GM18873 (cell line): ENCODE data around the gene STAP2.
"Not testable (repeated sequence)": the region's sequence is repeated elsewhere in the genome, so short reads cannot be mapped to it uniquely, and the experiment has no call there.

ENCODE experiments used
- ATAC-seq: cut with Tn5 transposase; IDR thresholded peaks from one replicate; pipeline ENCODE4 v1.9.1; 2021; ENCODE audit warnings: mild to moderate bottlenecking, moderate library complexity, moderate number of reproducible peaks; ENCODE audit not compliant: unreplicated experiment, low FRiP score

STAP2 gene

DNA sequence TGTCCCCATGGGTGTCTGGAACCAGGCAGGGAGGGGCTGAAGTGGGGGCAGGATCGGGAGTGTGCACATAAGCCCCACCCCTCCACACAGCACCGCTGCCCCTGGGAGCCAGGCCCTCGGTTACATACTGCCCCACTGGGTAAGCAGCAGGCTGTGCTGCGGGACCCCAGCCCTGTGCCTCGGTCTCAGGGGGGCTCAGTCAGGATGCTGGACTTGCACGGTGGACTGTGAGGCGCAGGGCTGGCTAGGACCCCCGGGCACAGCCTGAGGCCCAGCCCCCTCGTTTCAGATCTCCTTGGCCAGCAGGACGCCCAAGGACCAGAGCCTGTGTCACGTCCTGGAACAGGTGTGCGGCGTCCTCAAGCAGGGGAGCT, 21.0 kb upstream of the STAP2 start:
- no peak for ATAC-seq

DNA sequence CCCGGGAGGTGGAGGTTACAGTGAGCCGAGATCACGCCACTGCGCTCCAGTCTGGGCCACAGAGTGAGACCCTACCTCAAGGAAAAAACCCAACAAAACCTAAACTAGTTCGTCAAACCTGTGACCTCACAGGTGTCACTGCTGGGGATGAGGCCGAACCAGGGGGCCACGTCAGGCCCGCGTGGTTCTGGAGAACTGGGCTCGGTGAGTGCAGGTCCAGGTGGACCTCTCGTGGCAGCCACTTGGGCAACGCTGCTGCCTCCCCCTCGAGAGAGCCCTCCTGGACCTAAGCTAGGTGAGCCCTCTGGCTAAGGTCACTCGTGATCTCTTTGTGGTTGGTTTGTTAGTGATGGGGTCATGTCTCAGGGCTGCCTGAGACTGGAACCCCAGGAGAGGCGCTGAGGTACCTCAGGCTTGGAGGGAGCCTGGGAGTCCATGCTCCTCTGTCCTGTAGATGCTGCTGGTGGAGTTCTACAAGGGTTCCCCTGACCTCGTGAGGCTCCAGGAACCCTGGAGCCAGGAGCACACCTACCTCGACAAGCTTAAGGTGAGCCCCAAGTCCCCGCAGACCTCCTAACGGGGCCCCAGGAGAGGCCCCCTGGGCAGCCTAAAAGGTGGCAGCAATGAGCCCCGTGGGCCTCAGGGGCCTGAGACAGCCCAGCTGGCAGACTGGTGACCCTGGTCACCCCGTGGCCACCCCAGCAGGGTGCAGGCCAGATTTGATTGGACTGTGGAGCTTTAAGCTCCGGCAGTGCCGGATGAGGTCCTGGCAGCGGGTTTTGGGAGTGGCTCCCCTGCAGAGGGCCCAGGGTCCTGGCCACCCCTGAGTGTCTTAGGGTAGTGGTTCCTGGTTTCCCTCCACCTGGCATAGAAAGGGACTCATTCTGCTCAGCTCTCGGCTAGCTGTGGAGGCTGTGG, 20.3 kb upstream of the STAP2 start:
- ATAC-seq = no peak

DNA sequence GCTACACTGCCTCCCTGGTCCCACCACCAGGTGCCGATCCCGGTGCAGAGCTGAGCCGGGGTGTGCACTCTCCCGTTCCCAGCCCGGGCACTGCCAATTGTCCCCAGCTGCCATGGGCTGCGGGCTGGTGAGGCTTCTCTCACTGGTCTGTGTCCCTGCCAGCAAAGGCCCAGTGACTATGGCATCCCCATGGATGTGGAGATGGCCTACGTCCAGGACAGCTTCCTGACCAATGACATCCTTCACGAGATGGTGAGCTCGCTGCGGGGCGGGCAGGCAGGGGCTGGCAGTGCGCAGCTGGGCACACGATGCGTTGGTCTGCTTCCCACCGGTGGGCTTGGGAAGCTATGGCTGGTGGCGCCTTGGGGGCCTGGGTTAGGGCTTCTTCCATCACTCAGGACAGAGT, 19.3 kb upstream of the STAP2 start:
- ATAC-seq = no peak

DNA sequence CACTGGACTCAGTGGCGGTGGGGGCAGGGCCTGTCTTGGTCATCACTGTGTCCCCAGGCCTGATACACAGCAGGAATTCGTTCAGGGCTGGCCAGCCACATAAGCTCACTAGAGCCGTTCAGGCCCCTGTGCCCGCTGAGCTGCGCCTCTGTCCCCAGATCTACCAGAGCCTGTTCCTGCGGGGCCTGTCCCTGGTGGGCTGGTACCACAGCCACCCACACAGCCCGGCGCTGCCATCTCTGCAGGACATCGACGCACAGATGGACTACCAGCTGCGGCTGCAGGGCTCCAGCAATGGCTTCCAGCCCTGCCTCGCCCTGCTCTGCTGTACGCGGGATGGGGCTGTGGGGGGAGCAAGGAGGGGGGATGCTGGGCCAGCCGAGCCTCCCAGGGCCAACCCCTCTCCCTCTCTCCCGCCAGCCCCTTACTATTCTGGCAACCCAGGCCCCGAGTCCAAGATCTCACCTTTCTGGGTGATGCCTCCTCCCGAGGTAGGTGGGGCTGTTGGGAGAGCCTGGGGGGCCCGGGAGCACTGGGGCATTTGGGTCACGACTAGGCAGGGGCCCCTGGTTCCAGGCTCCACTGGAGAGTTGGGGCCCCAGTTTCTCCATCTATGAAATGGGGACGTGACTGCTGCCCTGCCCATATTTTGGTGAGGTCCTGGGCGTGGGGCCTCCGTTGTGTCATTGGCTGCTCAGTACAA, 18.6 kb upstream of the STAP2 start:
- no peak for ATAC-seq

DNA sequence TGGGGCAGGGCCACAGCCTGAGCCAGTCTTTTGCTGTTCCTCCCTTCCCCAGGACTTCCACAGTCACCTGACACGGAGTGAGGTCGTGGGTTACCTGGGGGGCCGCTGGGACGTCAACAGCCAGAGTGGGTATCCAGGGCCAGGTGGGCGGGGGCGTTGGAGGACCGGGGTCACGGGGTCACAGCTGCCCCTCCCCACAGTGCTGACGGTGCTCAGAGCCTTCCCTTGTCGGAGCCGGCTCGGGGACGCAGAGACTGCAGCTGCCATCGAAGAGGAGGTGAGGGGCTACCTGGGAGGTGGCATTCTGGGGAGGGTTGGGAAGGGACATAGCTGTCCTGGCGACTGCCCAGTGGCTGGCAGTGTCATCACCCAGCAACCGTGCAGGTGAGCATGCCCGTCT, 16.3 kb upstream of the STAP2 start:
- ATAC-seq = no peak

DNA sequence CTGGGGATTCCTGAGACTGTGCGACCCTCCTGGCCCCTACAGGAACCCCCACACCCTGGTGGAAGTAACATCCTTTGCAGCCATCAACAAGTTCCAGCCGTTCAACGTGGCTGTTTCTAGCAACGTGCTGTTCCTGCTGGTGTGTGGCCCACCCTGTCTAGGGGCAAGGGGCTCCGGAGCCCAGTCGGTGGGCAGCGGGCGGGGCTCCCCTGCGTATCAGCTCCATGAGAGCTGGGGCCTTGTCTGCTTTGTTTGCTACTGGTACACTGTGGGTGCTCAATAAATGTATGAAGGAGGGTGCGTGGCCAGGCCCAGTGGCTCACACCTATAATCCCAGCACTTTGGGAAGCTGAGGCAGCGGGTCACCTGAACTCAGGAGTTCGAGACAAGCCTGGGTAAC, 15.7 kb upstream of the STAP2 start:
- no peak for ATAC-seq

DNA sequence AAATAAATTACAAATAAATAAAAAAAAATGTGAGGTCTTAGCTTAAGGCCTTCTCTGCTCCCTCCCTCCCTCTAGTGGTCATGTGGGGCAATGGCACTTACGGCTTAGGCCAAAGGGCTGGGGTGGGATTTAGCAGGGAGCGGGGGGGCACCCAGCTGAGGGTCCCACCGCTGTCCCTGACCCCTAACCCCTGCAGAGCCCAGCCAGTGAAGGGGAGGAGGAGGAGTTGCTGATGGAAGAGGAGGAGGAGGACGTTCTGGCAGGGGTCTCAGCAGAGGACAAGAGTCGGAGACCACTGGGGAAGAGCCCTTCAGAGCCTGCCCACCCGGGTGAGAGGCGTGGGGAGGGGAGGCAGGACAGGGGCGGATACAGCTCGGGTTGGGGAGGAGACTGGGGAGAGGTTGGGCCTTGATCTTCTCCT, 14.1 kb upstream of the STAP2 start:
- no peak for ATAC-seq

DNA sequence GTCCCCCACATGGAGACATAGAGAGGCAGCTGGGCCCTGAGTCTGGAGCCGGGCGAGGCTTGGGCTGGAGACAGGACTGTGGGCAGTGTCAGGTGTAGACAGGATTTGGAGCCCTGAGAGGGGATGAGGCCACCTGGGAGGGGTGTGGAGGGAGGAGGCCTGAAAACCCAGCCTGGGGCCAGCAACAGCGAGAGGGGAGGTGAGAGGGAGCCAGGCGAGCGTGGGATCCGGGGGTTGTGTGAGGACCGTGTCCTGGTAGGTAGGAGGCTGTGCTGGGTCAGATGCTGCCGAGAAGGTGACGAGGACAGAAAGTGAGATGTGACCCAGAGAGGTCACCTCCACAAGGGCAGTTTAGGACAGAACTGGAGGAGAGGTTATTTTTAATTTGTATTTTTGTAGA, 12.1 kb upstream of the STAP2 start:
- ATAC-seq = no peak

DNA sequence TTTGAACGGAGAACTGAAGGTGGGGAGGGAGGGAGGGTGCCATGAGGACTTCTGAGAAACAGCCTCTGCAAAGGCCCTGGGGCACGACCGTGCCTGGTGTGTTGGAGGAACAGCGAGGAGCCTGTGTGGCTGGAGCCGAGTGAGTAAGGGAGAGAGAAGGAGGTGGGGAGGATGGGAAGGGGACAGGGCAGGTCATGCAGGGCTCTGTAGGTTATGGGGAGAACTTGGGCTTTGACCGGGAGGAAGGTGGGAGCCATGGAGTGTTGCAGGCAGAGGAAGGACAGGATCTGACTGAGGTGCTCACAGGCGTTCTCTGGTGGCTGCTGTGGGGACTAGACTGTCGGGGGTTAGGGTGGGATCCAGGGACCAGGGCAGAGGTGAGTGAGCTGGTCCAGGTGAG, 11.5 kb upstream of the STAP2 start:
- ATAC-seq = no peak

DNA sequence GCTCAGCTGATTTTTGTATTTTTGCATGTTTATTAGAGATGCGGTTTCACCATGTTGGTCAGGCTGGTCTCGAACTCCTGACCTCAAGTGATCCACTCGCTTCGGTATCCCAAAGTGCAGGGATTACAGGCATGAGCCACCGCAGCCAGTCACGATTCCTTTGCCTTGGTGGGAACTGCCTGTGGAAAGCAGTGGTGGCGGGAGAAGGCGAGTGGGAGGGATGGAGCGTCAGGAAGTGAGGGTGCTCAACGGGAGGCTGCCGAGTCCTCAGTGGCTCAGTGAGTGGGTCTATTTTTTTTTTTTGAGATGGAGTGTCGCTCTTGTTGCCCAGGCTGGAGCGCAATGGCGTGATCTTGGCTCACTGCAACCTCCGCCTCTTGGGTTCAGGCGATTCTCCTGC, 10.6 kb upstream of the STAP2 start:
- ATAC-seq = not testable (repeated sequence)

DNA sequence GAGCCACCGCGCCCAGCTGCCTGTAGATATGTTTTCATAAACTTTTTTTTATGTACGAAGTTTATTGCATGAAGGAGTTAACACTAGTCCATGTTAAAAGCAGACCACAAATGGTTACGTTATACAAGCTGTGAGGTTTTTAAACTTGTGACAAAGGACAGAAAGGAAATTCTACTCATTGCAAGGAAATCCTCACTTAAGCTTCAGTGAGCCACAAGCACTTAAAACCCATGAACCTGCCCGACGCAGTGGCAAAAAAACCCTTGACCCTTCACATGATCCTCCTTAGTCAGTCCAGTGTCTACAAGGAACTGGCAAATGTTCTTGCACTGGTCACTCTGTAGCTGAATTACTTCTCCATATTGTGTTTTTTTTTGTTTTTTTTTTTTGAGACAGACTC, 8.9 kb upstream of the STAP2 start:
- no peak for ATAC-seq

DNA sequence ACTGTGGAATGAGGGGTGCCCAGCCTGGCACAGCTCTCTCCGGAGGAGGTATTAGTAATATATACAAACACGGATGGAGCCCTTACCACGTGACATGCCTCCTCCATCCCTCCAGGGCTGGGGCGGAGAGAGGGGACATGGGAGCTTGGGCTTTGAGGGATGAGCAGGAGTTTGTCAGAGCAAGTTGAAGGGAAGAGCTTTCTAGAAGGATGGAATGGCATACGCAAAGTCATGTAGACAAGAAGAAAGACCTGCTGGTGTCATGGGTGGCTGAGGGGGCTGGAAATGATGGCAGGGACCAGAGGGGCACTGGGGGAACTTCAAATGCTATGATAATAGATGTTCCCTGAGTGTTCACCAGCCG, 7.4 kb upstream of the STAP2 start:
- ATAC-seq = no peak

DNA sequence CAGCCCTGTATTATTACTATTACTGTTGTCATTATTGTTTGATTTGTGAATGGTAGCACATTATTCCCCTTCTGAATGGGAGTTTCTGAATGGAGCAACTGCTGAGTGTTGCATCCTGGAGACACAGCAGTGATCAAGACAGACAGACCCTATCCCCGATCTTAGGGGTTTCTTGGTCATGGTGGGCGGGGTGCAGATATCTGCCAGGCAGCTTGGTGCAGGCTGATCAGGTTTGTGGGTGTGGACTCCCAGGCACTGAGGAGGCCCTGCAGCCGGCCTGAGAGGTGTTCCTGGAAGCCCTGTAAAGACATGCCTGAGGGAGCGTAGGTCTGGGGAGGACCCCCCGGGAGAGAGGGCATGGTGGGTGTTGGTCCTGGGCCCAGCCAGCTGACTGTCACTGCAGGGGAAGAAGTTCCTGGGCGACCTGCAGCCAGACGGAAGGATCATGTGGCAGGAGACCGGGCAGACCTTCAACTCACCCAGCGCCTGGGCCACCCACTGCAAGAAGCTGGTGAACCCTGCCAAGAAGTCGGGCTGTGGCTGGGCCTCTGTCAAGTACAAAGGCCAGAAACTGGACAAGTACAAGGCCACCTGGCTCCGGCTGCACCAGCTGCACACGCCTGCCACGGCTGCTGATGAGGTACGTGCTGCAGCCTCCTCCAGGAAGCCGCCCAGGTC, 6.9 kb upstream of the STAP2 start:
- no peak for ATAC-seq

DNA sequence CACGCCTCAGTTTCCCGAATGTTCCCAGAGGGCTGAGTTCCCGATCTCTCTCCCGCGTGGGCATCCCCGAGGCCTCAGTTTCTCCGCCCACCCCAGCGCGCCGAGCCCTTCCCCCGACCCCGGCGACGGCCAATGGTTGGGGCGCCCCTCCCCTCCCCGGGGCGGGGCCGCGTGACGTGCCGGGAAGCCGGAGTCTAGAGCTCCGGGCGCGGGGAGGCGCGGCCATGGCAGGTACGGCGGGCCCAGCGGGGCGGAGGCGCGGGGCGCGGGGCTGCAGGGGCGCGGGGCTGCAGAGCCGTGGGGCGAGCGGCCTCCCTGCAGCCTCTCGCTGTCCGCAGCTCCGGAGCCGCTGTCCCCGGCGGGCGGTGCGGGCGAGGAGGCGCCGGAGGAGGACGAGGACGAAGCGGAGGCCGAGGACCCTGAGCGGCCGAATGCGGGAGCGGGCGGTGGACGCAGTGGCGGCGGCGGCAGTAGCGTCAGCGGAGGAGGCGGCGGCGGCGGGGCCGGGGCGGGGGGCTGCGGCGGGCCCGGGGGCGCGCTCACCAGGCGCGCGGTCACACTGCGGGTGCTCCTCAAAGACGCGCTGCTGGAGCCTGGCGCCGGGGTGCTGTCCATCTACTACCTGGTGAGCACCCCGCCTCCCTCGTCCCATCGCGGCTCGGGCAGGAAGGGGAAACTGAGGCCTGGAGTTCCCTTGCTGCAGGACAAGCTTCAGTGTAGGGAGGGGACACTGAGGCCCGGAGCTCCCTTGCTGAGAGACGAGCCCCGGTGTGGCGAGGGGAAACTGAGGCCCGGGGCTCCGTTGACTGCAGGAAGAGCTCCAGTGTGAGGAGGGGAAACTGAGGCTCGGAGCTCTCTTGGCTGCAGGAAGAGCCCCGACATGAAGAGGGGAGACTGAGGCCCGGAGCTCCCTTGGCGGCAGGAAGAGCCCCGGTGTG, 5.0 kb upstream of the STAP2 start, which contains the start of gene MPND:
TSS of gene MPND (plus strand) at position 193 of the 938 bp plus-strand sequence. CDS start at position 225, 32 bp downstream.
- ATAC-seq = peak; percentile 18

DNA sequence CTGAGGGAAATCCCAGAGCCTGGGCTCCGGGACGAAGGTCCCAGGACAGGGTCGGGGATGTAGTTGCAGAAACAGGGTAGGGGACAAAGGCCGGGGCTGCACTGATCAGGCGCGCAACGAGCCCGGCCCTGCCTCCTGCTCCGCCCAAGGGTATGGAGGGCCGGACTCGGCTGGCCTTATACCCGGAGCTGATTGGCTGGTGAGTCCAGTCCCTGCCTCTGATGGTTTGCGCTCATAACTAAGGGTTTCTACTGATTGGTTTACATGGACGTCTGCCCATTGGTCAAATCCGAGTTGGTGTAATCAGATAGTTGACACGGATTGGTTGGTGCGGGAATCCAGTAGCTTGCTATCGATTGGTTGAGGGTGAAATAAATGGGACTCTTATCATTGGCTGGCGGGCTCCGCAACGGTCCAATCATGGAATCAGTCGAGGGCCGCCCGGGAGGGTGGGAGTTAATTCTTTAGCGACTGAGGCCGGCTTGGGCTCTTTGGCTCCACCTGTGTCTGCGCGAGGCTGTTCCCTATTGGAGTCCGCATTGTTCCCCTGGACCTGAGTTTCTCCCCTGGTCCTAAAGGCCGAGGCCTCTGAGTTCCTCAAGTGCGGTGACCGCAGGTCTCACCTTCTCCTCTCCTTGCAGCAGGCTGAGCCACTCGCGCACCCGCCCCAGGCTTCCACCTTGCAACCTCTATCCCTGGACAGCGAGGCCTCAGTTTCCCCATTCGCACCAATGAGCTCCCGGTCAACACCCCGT, 4.2 kb upstream of the STAP2 start:
- peak; percentile 87 for ATAC-seq

DNA sequence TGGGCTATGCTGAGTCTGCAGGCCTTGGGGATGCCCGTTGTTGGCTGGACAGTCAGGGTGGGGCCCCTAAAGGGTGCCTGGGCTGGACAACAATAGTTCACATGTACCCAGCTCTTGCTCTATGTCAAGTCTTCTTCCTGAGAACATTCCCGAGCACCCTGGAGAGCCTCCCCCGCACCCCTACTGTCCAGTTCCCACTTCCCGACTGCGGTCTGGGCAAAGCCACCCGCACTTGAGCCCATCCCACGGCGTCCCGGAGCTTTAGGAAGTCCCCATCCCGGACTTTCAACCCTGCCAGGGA, 3.6 kb upstream of the STAP2 start:
- no peak for ATAC-seq

DNA sequence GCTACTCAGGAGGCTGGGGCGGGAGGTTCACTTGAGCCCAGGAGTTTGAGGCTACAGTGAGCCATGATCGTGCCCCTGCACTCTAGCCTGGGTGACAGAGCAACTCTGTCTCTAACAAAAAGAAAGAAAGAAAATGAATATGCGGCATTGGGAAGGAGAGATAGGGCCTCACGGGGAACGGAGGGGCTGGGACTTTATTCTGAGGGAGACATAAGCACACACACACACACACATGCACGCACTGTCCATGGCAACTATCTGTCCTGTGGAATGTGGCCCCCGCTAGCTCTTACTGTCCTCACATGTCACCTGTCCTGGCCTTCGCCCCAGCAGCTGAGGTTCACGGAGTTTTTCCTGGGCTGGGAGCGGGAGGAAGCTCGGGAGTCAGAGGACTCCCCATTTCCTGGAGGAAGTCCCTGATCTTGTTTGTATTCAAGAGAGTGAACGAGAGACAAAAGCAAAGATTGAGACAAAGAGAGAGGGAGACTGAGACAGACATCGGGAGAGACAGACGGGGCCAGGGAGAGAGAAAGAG, 654 bp downstream of the STAP2 start:
- ATAC-seq = no peak

DNA sequence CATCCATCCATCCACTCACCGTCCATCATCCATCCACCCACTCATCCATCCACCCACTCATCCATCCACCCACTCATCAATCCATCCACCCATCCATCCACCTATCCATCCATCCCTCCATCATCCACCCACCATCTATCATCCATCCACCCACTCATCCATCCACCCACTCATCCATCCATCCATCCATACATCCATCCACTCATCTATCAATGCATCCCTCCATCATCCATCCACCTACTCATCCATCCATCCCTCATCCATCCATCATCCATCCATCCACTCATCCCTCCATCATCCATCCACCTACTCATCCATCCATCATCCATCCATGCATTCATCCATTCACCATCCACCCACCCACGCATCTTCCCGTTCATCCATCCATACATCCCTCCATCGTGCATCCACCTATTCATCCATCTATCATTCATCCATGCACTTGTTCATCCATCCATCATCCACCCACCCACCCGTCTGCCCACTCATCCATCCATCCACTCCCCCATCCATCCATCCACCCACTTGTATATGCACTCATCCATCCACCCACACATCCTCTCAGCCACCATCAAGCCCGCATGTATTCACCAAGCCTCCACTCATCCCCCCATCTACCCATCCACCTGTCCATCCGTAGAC, 3.6 kb downstream of the STAP2 start:
- ATAC-seq = no peak

DNA sequence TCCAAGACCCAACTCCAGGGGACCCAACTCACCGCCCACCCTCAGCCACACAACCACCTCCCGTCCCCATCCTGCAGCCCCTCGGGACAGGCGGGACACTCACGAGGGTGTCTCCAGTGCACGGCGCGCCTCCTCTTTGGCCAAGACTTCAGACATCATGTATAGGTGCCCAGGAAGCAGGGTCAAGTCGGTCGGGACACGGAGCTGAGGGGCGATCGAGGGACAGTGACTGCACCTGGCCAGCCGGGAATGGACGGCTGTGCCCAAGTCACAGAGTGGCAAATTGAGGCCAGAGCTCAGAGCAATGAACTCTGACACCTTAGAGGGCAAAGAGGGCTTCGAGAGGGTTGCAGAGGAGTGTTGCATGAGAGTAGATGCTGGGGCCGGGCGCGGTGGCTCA, 8.8 kb downstream of the STAP2 start:
- no peak for ATAC-seq
